ENCODE results near the gene SUN5. TPM values are rescaled to one million over a fixed set of nuclear protein-coding genes. Genes with fewer than 3 reads are reported as not detected.

Gene SUN5
- total and polyA plus RNA-seq, 2 of the 8 experiments (the other 6 are each of a cell fraction or from before 2014, with no cell fraction given), result not detected

DNA sequence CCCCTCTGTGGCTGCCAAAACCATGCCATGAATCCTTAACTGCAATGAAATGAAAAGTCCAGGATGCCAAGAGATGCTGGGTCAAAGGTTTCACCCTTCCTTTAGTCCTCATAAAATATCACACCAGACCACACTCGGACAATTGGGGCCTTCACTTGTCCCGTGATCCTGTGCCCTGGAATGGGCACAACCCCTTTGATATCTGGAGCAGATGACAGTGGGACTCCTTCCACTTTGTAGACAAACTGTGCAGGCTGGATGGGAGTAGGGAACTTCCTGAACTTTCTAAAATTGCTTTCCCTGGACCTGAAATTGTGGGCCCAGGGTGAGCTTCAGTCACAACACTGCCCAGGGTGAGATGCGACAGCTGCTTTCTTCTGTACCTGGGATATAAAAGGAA, 17.6 kb upstream of the SUN5 start:
- Histone ChIP-seq H3K23ac (ENCODE audit: insufficient read length) (no peak overlapping the region), H2AFZ (ENCODE audit: low read length) (no peak overlapping the region), H3K18ac (ENCODE audit: extremely low read depth, low read length) (no peak overlapping the region), H4K20me1 (replicated peaks in 1 of 2; ENCODE audit: control insufficient read depth in 1 of 2, insufficient read depth in 2 of 2, low read length in 2 of 2) (peaks cover 2 to 3% of the 10 kb centered on the region in 2 experiments), H3K79me1 (ENCODE audit: low read depth, low read length) (no peaks in the 10 kb centered on the region), H2AK5ac (ENCODE audit: low read depth, low read length) (no peak overlapping the region), H3K14ac (ENCODE audit: insufficient read length) (no peak overlapping the region), H3K27ac (ENCODE audit: low read depth, low read length) (no peak overlapping the region), H2BK120ac (replicated peaks; ENCODE audit: low read depth, low read length) (no peak overlapping the region), H3K4ac (replicated peaks; ENCODE audit: insufficient read length, low read depth, low read length) (no peak overlapping the region), H3K36me3 (ENCODE audit: control insufficient read depth in 2 of 4, insufficient read depth in 4 of 4, low read length in 3 of 4) (no peaks in the 10 kb centered on the region), H3K27me3 (replicated peaks in 1 of 4; ENCODE audit: control insufficient read depth in 3 of 4, extremely low read depth in 1 of 4, insufficient read depth in 3 of 4, low read length in 3 of 4) (no peaks in the 10 kb centered on the region), H2BK15ac (ENCODE audit: low read length) (no peak overlapping the region), H3K9ac (replicated peaks in 1 of 4; ENCODE audit: extremely low read depth in 1 of 4, low read depth in 3 of 4, low read length in 3 of 4) (no peak overlapping the region), H3K56ac (replicated peaks; ENCODE audit: insufficient read length, low read depth, low read length) (no peak overlapping the region), H2BK20ac (ENCODE audit: low read length) (no peak overlapping the region), H4K91ac (replicated peaks; ENCODE audit: insufficient read length, low read length) (no peak overlapping the region), H3K23me2 (ENCODE audit: low read depth, low read length) (peaks cover 8% of the 10 kb centered on the region; the same call in 1 of the 2 replicates), H4K8ac (ENCODE audit: extremely low read depth, insufficient read depth, low read length) (no peak overlapping the region; the same call in 1 of the 2 replicates), H3K4me1 (replicated peaks in 1 of 4; ENCODE audit: control insufficient read depth in 3 of 4, insufficient read depth in 4 of 4, low read length in 3 of 4) (no peaks in the 10 kb centered on the region), H2BK5ac (ENCODE audit: low read depth, low read length) (no peak overlapping the region), H2BK12ac (ENCODE audit: low read depth, low read length) (no peak overlapping the region), H3K4me3 (ENCODE audit: extremely low read depth in 1 of 4, insufficient read depth in 2 of 4, low read depth in 3 of 4, low read length in 4 of 4) (no peak overlapping the region), H4K5ac (ENCODE audit: insufficient read length, low read depth, low read length) (no peak overlapping the region), H3K4me2 (ENCODE audit: insufficient read depth in 1 of 2, low read depth in 2 of 2, low read length in 2 of 2) (no peak overlapping the region), H3K9me3 (ENCODE audit: insufficient read depth in 2 of 2, low read depth in 1 of 2, low read length in 1 of 2) (no peaks in the 10 kb centered on the region), H3K79me2 (ENCODE audit: control insufficient read depth in 1 of 2, insufficient read depth in 2 of 2, low read length in 2 of 2) (no peaks in the 10 kb centered on the region)
- TF ChIP-seq RAD21 (IDR thresholded peaks at IDR 0.05 in 1 of 2, conservative IDR thresholded peaks at IDR 0.05 in 1 of 2; ENCODE audit: low read depth in 2 of 2, low read length in 2 of 2), result no peak
- no peak for TF ChIP-seq GTF2F1 (IDR thresholded peaks at IDR 0.05; ENCODE audit: borderline replicate concordance, low read depth, low read length)
- TF ChIP-seq TAF7 (optimal IDR thresholded peaks at IDR 0.05; ENCODE audit: borderline replicate concordance, low read depth, low read length), result no peak
- TF ChIP-seq HDAC6 (IDR thresholded peaks at IDR 0.05; ENCODE audit: low read depth, low read length), result no peak
- no peak for TF ChIP-seq NRF1 (IDR thresholded peaks at IDR 0.05; ENCODE audit: low read depth, low read length)
- TF ChIP-seq RBBP5 (IDR thresholded peaks at IDR 0.05; ENCODE audit: borderline replicate concordance, low read depth, low read length), result no peak
- no peak for TF ChIP-seq FOSL1 (IDR thresholded peaks at IDR 0.05; ENCODE audit: insufficient read depth, low read depth, low read length)
- no peak for TF ChIP-seq PHF8 (conservative IDR thresholded peaks at IDR 0.05; ENCODE audit: low read depth, low read length)
- no peak for TF ChIP-seq POLR2AphosphoS5 (IDR thresholded peaks at IDR 0.05; ENCODE audit: low read depth, low read length)
- TF ChIP-seq KDM5A (IDR thresholded peaks at IDR 0.05; ENCODE audit: low read length), result no peak
- ChIA-PET POLR2A (ENCODE audit: partially characterized antibody) (no interaction called here), CTCF (ENCODE audit: partially characterized antibody) (interaction anchor here (1.2 to 11.8 kb wide), 3 partner anchors 8 to 26 kb away, joined by 3 to 86 read pairs (median 4); partner anchors contain the start of genes BPIFB2 and SUN5)
- no peak for DNase-seq (ENCODE audit: low read depth in 1 of 2, low spot score in 2 of 2)
- FAIRE-seq, result no peak
- WGBS, 2 experiments (ENCODE audit: extremely low coverage in 1 of 2, insufficient coverage in 1 of 2, insufficient read length in 1 of 2, insufficient replicate concordance in 2 of 2, low coverage in 1 of 2, low lambda C conversion rate in 2 of 2, missing lambda C conversion rate in 1 of 2), result 96% methylated on average over 3 of the region's 3 CpGs; no CpG with 5 or more reads in 1 of the 2 experiments
